ENCODE data around the gene VRK1. TPM values are rescaled to one million over a fixed set of nuclear protein-coding genes. Genes with fewer than 3 reads are reported as not detected.
A peak's percentile ranks its signal among the peaks of the same experiment; 100 is the strongest.

VRK1 gene
- total and polyA plus RNA-seq, 3 experiments from 2014 or later, result 36.6 to 72.2 (median 67.0) TPM

DNA sequence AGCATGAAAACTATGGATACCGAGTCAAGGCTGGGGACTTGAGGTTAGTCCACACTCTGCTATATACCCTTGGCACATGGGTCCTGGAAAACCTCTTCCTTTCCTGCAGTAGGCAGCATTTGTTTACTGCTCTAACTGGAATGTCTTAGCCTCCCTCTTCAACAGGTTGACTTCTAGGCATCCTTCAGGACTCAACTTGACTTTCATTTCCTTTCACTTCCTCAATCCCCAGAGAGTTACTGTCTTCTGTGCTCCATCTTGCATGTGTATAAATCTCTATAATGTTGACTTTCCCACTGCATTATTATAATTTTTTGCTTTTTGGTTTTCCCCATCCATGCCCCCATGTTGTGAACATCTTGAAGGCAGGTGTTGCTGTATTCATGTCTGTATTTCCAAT, 107.9 kb downstream of the VRK1 start:
- H3K27ac ChIP-seq (ENCODE audit: low read depth, low read length), result no peak overlapping the region
- Mint-ChIP-seq H3K9me3 (peaks cover 9 to 17% (median 14%) of the 10 kb centered on the region in 5 donors), H3K27ac (no peak overlapping the region), H3K4me1 (no peaks in the 10 kb centered on the region), H3K4me3 (no peak overlapping the region), H3K27me3 (peaks cover 0 to 3% of the 10 kb centered on the region in 2 donors), H3K36me3 (peaks cover 4 to 29% (median 9%) of the 10 kb centered on the region in 3 donors)
- ChIA-PET POLR2A (no interaction called here), CTCF (no interaction called here)
- H3K4me1 ChIP-seq (ENCODE audit: insufficient read depth, low read length), result no peaks in the 10 kb centered on the region
- H3K36me3 ChIP-seq (ENCODE audit: insufficient read depth, low read length), result no peaks in the 10 kb centered on the region
- no peak overlapping the region for H3K4me3 ChIP-seq (ENCODE audit: low read length)
- H3K27me3 ChIP-seq (ENCODE audit: insufficient read depth, low read length, poor library complexity, severe bottlenecking), result no peaks in the 10 kb centered on the region
- no peaks in the 10 kb centered on the region for H3K9me3 ChIP-seq (ENCODE audit: low read length)
- DNase-seq, result no peak

DNA sequence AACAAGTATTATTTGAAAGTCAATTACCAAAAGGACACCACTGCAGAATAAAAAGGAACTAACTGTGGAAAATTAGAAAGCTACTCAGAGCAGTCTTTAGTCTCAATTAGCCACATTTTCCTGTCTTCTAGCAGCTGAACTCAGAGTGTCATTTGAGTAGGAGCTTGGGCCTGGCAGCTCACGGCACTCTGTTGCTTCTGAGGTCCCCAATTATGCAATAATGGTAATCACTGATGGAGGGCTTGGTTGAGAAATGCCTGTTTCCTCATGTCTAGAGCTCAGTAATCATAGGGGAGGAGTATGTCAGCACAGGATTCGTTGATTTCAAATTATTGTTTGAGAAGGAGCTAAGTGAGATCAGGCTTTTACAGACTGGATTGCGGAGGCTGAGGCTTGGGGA, 108.6 kb downstream of the VRK1 start:
- Histone ChIP-seq H3K4me1 (ENCODE audit: insufficient read depth, low read length) (no peaks in the 10 kb centered on the region), H3K27ac (ENCODE audit: low read depth, low read length) (no peak overlapping the region), H3K9me3 (ENCODE audit: low read length) (no peaks in the 10 kb centered on the region), H3K36me3 (ENCODE audit: insufficient read depth, low read length) (no peaks in the 10 kb centered on the region), H3K27me3 (ENCODE audit: insufficient read depth, low read length, poor library complexity, severe bottlenecking) (no peaks in the 10 kb centered on the region), H3K4me3 (ENCODE audit: low read length) (no peak overlapping the region)
- Mint-ChIP-seq H3K36me3 (peaks cover 4 to 31% (median 9%) of the 10 kb centered on the region in 3 donors), H3K4me1 (peaks cover 0 to 2% (median 0%) of the 10 kb centered on the region in 3 donors), H3K27ac (no peak overlapping the region), H3K9me3 (peaks cover 11 to 19% (median 16%) of the 10 kb centered on the region in 5 donors), H3K27me3 (peaks cover 0 to 3% of the 10 kb centered on the region in 2 donors), H3K4me3 (no peak overlapping the region)
- POLR2A ChIA-PET, result no interaction called here
- no peak for DNase-seq
- CTCF ChIA-PET, result no interaction called here

DNA sequence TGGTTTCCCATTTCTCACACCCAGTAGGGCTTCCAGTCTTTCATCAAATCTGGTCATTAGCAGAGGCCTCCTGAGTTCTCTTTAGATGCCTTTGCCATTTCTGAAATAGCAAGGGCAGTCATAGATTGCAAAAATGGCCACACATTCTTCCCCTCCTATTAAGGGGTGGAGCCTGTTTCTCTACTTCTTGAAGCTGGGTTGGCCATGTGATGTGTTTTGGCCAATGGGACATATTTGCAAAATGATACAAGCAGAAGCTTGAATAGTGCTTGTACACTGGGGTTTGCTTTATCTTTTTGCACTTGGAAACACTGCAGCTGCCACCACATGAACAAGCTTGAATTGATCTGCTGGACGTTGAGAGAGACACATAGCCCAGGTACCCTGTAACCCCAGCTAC, 109.3 kb downstream of the VRK1 start:
- Mint-ChIP-seq H3K27me3 (peaks cover 0 to 3% of the 10 kb centered on the region in 2 donors), H3K9me3 (peaks cover 11 to 19% (median 16%) of the 10 kb centered on the region in 5 donors), H3K4me3 (no peak overlapping the region), H3K27ac (peak overlapping the region in 1 of 8 donors; percentile 42), H3K36me3 (peaks cover 4 to 31% (median 9%) of the 10 kb centered on the region in 3 donors), H3K4me1 (peaks cover 1 to 5% (median 2%) of the 10 kb centered on the region in 3 donors)
- Histone ChIP-seq H3K27me3 (ENCODE audit: insufficient read depth, low read length, poor library complexity, severe bottlenecking) (no peaks in the 10 kb centered on the region), H3K9me3 (ENCODE audit: low read length) (no peaks in the 10 kb centered on the region), H3K27ac (ENCODE audit: low read depth, low read length) (no peak overlapping the region), H3K4me1 (ENCODE audit: insufficient read depth, low read length) (no peaks in the 10 kb centered on the region), H3K36me3 (ENCODE audit: insufficient read depth, low read length) (no peaks in the 10 kb centered on the region), H3K4me3 (ENCODE audit: low read length) (no peak overlapping the region)
- ChIA-PET POLR2A (no interaction called here), CTCF (no interaction called here)
- DNase-seq, result no peak

DNA sequence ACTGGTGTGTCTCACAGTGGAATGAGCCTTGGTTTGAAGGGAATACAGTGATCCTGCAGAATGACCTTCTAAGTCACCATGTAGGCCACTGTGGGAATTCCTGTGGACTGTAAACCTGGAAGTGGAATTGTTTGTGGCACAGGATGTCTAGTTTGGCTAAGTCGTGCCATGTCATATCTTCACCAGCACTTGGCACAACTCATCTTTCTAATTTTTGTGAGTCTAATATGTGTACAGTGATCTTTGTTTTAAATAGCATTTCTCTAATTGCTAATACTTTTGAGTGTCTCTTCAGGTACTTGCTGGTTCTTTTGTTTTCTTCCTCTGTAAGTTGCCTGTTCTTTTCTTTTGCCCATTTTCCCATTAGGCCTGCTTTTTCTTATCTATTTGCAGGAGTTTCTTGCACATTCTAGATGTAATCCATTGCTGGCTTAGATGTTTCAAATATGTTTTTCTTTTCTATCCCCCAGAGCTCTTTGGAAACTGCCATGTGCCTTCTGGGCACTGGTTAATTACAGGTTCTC, 112.7 kb downstream of the VRK1 start:
- DNase-seq, result no peak
- Mint-ChIP-seq H3K27me3 (no peaks in the 10 kb centered on the region), H3K9me3 (peaks cover 11 to 19% (median 16%) of the 10 kb centered on the region in 5 donors), H3K36me3 (peaks cover 4 to 31% (median 14%) of the 10 kb centered on the region in 3 donors), H3K4me1 (peaks cover 13 to 15% (median 15%) of the 10 kb centered on the region in 3 donors), H3K4me3 (no peak overlapping the region), H3K27ac (no peak overlapping the region)
- Histone ChIP-seq H3K27me3 (ENCODE audit: insufficient read depth, low read length, poor library complexity, severe bottlenecking) (no peaks in the 10 kb centered on the region), H3K27ac (ENCODE audit: low read depth, low read length) (no peak overlapping the region), H3K36me3 (ENCODE audit: insufficient read depth, low read length) (no peaks in the 10 kb centered on the region), H3K4me3 (ENCODE audit: low read length) (no peak overlapping the region), H3K9me3 (ENCODE audit: low read length) (no peaks in the 10 kb centered on the region), H3K4me1 (ENCODE audit: insufficient read depth, low read length) (peaks cover 9% of the 10 kb centered on the region)
- ChIA-PET CTCF (no interaction called here), POLR2A (no interaction called here)

DNA sequence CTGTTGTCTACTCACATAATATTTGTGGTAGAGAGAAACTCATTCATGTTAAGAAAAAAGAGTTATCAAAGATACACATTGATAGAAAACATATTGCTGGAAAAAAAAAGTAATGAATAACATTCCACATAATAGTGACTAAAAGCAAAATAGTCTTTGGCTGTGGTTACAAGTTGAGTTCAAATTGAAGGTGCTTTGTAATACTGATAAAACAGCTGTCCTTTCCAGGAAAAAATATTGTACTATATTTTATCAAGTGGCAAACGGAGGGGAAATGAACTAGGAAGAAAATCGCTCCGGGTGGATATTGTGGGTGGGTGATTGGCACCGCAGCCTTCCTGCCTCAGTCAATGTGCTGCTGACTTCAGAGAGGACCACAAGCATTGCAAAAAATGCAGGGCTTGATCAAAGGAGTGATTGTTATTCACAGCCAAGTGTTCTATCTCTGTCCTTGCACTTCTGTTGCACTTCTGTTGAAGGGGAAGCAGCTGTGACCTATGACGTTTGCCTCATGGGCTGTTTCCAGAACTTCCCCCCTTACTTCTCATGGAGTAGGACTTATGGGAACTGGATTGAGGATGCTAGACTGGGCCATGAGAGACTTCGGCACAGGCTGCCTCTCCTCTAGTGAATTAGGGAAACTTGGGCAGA, 114.4 kb downstream of the VRK1 start:
- H3K9me3 ChIP-seq (ENCODE audit: low read length), result no peaks in the 10 kb centered on the region
- H3K4me1 ChIP-seq (ENCODE audit: insufficient read depth, low read length), result peaks cover 9% of the 10 kb centered on the region
- peaks cover 13 to 15% (median 15%) of the 10 kb centered on the region in 3 donors for H3K4me1 Mint-ChIP-seq
- no peaks in the 10 kb centered on the region for H3K27me3 Mint-ChIP-seq
- peak in 1 of 5 donors; percentile 2 for DNase-seq
- H3K27ac ChIP-seq (ENCODE audit: low read depth, low read length), result no peak overlapping the region
- peak overlapping the region in 1 of 7 donors; percentile 14 for H3K4me3 Mint-ChIP-seq
- ChIA-PET CTCF (no interaction called here), POLR2A (no interaction called here)
- H3K36me3 ChIP-seq (ENCODE audit: insufficient read depth, low read length), result no peaks in the 10 kb centered on the region
- H3K27ac Mint-ChIP-seq, result peak overlapping the region in 1 of 8 donors; percentile 51
- no peak overlapping the region for H3K4me3 ChIP-seq (ENCODE audit: low read length)
- H3K9me3 Mint-ChIP-seq, result peaks cover 11 to 19% (median 16%) of the 10 kb centered on the region in 5 donors
- peaks cover 5 to 39% (median 12%) of the 10 kb centered on the region in 3 donors for H3K36me3 Mint-ChIP-seq
- no peaks in the 10 kb centered on the region for H3K27me3 ChIP-seq (ENCODE audit: insufficient read depth, low read length, poor library complexity, severe bottlenecking)

DNA sequence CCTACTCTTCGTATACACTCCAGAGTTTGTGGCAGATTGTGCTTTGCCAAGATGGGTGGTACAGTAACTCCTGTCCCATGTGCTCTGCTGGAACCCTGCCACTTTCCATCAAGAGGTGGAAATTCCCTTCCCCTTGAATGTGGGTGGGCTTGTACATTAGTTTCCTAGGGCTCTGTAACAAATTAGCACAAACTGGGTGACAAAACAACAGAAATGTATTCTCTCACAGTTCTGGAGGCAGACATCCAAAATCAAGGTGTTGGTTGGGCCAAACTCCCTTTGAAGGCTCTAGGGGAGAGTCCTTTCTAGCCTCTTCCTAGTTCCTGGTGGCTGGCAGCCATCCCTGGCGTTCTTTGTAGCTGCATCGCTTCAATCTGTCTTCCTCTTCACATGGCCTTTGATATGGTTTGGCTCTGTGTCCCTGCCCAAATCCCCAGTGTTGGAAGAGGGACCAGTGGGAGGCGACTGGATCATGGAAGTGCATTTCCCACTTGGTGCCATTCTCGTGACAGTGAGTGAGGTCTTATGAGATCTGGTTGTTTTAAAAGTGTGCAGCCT, 117.5 kb downstream of the VRK1 start:
- POLR2A ChIA-PET, result no interaction called here
- peaks cover 5 to 7% (median 6%) of the 10 kb centered on the region in 5 donors for H3K9me3 Mint-ChIP-seq

DNA sequence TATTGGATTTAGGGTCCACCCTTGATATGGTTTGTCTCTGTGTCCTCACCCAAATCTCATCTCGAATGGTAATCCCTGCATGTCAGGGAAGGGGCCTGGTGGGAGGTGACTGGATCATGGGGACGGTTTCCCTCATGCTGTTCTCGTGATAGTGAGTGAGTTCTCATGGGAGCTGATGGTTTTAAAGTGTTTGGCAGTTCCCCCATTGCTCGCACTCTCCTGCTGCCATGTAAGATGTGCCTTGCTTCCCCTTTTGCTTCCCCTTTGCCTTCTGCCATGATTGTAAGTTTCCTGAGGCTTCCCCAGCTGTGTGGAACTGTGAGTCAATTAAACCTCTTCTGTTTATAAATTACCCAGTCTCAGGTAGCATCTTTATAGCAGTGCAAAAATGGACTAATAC, 118.3 kb downstream of the VRK1 start:
- Histone ChIP-seq H3K27me3 (ENCODE audit: insufficient read depth, low read length, poor library complexity, severe bottlenecking) (no peaks in the 10 kb centered on the region), H3K9me3 (ENCODE audit: low read length) (no peaks in the 10 kb centered on the region), H3K27ac (ENCODE audit: low read depth, low read length) (no peak overlapping the region), H3K4me1 (ENCODE audit: insufficient read depth, low read length) (peaks cover 9% of the 10 kb centered on the region), H3K36me3 (ENCODE audit: insufficient read depth, low read length) (no peaks in the 10 kb centered on the region), H3K4me3 (ENCODE audit: low read length) (no peak overlapping the region)
- Mint-ChIP-seq H3K9me3 (no peaks in the 10 kb centered on the region), H3K4me1 (peaks cover 12 to 15% (median 15%) of the 10 kb centered on the region in 3 donors), H3K4me3 (peak overlapping the region in 1 of 7 donors; percentile 15), H3K36me3 (peaks cover 1 to 16% (median 7%) of the 10 kb centered on the region in 3 donors), H3K27ac (peak overlapping the region in 1 of 8 donors; percentile 52), H3K27me3 (peaks cover 0 to 1% of the 10 kb centered on the region in 2 donors)
- no peak for DNase-seq
- POLR2A ChIA-PET, result no interaction called here
- CTCF ChIA-PET, result no interaction called here

More for the DNA sequence above, 117.5 kb downstream of the VRK1 start:
- H3K36me3 ChIP-seq (ENCODE audit: insufficient read depth, low read length), result no peaks in the 10 kb centered on the region
- Mint-ChIP-seq H3K27me3 (peaks cover 0 to 1% of the 10 kb centered on the region in 2 donors), H3K27ac (peak overlapping the region in 1 of 8 donors; percentile 78), H3K4me1 (peaks cover 13 to 15% (median 15%) of the 10 kb centered on the region in 3 donors), H3K4me3 (no peak overlapping the region), H3K36me3 (peaks cover 4 to 22% (median 8%) of the 10 kb centered on the region in 3 donors)
- H3K9me3 ChIP-seq (ENCODE audit: low read length), result no peaks in the 10 kb centered on the region
- no peak overlapping the region for H3K27ac ChIP-seq (ENCODE audit: low read depth, low read length)
- peaks cover 9% of the 10 kb centered on the region for H3K4me1 ChIP-seq (ENCODE audit: insufficient read depth, low read length)
- CTCF ChIA-PET, result no interaction called here
- no peak overlapping the region for H3K4me3 ChIP-seq (ENCODE audit: low read length)
- H3K27me3 ChIP-seq (ENCODE audit: insufficient read depth, low read length, poor library complexity, severe bottlenecking), result no peaks in the 10 kb centered on the region
- no peak for DNase-seq

DNA sequence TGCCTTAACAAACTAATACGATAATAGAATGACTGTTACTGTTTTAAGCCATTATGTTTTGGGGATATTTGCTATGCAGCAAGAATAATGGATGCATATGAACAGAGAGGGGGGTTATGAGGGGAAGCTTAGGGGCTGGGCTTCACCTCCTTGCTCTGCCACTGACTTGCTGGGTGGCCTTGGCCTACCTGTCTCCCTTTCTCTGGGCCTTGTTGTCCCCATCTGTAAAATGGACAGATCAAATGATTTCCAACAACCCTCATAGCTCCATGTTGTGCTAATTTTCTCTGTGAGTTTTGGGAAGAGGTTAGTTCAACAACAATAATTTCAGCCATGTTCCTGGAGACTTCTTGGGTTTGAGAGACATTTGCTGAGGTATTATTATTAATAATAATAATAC, 119.6 kb downstream of the VRK1 start:
- no peak overlapping the region for H3K4me3 Mint-ChIP-seq
- Histone ChIP-seq H3K4me1 (ENCODE audit: insufficient read depth, low read length) (peaks cover 8% of the 10 kb centered on the region), H3K27me3 (ENCODE audit: insufficient read depth, low read length, poor library complexity, severe bottlenecking) (no peaks in the 10 kb centered on the region), H3K36me3 (ENCODE audit: insufficient read depth, low read length) (no peaks in the 10 kb centered on the region), H3K4me3 (ENCODE audit: low read length) (no peak overlapping the region), H3K27ac (ENCODE audit: low read depth, low read length) (no peak overlapping the region), H3K9me3 (ENCODE audit: low read length) (no peaks in the 10 kb centered on the region)
- H3K36me3 Mint-ChIP-seq, result peaks cover 1 to 17% (median 7%) of the 10 kb centered on the region in 3 donors
- H3K4me1 Mint-ChIP-seq, result peaks cover 5 to 10% (median 10%) of the 10 kb centered on the region in 3 donors
- ChIA-PET CTCF (no interaction called here), POLR2A (no interaction called here)
- H3K9me3 Mint-ChIP-seq, result no peaks in the 10 kb centered on the region
- no peak for DNase-seq
- H3K27ac Mint-ChIP-seq, result peak overlapping the region in 1 of 8 donors; percentile 4
- peaks cover 0 to 1% of the 10 kb centered on the region in 2 donors for H3K27me3 Mint-ChIP-seq
